Activated T-helper 1 cell treated with Interleukin-2 at 50 U/mL for 16 hours (primary cell): ENCODE data around the gene TEC.
"Not testable (repeated sequence)": the region's sequence is repeated elsewhere in the genome, so short reads cannot be mapped to it uniquely, and the experiment has no call there.

Experiments
- DNase-seq: peaks from one replicate; pipeline ENCODE4 v3.0.0-alpha.2; 2020; ENCODE audit warnings: low read depth

Gene TEC

DNA sequence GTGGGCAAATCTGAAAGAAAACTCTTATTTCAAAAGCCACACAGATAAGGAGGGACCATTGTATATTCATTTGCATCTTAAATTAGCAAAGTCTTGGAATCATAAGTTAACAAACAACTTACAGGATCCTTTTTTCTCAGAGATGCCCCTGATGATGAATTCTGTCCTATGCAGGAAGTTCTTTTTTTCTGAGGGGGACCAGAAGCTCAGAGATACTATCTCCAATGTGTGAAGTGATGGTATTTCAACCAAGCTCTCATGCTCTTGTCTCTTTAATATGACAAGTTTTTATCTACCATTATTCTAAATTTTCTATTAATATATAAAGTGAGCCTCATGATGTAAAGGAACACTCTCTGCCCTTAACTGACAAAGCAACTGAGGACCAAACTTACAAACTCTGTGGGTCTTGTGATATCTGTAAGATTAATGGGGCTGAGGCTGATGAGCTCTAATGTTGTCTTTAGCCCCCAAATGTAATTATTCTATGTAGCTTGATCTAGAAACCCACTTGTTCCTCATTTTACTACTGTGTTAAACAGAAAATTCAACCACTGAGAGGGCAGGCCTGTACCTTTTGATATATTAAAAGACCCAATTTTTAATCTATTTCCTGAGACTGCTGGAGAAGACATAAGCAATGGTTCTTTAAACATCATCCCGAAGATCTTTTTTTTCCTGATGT is 27.0 kb downstream of the TEC start:
- no peak for DNase-seq

DNA sequence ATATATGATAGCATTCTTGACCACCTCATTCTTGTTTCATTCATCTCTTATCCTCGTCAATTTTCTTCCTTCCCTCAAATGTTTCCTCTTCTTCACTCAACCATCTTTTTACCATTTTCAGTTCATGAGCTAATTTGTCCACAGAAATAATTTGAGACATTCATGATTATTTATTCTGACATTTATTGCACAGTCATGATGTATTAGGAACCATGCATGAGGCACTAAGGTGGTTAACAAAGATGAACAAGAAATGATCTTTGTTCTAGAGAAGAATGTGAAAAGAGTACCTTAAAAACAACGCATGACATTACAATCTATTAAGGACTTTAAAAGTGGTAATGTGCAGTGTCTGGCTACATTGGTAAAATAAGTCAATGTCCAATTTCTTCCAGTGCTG is 27.9 kb downstream of the TEC start:
- no peak for DNase-seq

DNA sequence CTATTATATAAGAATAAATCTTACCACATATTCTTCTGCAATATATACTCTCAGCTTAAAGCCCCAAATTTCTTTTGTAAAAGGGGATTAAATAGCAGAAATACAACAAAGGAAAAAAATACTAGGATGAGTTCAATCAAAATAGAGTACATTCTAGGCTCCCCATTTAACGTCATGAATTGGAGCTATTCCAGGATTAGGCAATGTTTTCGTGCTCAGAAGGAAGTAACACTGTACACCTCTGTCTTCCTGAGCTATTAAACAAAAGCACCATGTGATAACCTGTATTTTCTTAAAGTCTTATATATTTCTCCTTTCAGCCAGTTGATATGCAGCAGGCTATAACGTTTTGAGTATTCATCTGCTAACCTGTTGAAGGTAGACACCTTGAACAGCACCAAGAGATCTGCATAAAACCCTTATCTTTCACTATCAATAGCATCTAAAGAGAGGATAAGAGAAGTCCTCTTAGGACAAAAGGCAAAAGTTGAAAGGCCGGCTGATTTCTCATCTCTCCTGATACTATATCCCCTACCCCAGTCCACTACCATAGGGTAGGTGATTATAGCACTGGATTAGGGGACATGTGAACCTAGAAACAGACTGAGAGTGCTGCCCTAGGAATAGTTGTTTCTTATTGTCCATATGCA is 31.5 kb downstream of the TEC start:
- DNase-seq, result no peak

DNA sequence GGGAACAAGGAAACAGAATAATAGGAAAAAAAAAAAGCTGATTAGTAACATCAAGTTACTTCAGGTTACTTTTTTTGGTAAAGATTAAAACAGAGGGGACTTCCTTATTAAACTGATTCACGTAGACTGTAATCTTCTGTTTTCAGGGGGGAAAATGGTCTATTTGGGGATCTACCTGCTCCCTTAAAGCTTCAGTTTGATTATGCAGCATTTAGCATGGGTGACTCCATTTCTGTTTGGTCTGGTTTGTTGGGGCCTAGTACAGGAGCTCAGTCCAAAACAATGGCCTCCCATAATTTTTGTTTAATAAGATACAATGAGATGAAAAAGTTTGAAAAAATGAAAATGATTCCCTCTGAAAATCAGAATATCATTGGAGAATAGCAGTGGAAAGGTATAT is 34.6 kb downstream of the TEC start:
- DNase-seq, result no peak

DNA sequence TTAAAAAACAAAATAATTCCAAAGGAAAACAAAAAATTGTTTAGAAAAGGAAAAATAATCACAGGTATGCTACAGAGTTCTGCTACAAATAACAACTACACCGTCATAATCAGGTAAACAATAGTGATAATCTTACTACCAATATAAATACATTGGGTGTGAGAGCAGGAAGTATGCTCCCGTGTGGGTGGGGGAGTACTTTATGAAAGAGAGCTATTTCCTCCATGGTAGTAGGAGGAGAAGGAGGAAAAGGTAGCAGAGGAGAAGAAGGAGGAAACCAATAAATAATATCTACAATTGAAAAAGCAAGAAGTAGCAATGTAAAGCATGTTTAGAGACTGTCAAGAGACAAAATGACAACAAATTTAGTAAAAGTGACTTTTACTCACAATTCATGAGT is 35.1 kb downstream of the TEC start:
- no peak for DNase-seq

DNA sequence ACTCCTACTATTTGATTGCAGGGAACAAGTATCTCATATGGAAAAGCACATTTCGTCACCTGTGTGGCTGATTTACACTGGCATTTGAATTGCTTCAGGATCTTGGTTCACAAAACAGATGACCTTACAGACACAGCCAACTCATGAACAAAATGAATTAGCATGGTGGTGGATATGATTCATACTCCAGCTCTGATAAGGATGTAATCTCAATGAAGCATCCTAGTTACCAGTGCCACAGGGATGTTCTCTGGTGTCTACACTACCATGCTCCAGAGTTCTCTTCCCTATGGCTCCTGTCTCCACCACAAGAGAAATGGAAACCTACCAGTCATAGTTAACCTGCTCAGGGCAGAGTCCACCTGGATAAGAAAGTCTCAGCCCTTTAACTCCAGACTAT is 40.7 kb downstream of the TEC start:
- DNase-seq, result no peak

DNA sequence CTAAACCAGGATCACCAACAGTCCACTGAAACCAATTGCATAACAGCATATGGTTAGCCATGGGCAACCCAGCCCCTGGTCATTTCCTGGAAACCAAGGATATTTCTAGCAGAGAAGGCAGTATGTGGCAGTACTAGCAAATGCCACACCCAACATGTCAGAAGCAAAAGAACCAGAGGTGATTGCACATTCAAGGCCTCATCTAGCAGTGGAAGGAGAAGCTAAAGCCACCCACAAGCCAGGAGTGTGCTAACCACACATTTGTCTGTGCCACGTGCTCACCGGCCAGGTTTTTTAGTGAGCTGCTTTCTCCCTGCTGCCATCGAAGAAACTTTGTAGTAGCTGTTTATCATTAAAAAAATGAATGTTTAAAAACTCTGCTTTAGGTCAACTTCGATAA is 42.0 kb downstream of the TEC start:
- no peak for DNase-seq

DNA sequence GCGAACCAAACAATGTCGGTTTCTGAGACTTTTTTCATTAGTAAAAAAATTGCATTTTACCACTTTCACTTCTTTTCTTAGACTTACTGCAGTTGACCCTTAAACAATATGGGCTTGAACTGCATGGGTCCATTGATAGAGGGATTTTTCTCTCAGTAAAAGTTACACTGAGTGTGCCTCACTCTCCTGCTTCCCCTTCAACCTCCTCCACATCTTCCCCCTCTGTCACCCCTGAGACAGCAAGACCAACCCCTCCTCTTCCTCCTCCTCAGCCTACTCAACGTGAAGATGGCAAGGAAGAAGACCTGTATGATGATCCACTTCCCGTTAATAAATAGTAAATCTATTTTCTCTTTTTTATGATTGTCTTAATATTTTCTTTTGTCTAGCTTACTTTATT is 43.4 kb downstream of the TEC start:
- DNase-seq, result no peak

DNA sequence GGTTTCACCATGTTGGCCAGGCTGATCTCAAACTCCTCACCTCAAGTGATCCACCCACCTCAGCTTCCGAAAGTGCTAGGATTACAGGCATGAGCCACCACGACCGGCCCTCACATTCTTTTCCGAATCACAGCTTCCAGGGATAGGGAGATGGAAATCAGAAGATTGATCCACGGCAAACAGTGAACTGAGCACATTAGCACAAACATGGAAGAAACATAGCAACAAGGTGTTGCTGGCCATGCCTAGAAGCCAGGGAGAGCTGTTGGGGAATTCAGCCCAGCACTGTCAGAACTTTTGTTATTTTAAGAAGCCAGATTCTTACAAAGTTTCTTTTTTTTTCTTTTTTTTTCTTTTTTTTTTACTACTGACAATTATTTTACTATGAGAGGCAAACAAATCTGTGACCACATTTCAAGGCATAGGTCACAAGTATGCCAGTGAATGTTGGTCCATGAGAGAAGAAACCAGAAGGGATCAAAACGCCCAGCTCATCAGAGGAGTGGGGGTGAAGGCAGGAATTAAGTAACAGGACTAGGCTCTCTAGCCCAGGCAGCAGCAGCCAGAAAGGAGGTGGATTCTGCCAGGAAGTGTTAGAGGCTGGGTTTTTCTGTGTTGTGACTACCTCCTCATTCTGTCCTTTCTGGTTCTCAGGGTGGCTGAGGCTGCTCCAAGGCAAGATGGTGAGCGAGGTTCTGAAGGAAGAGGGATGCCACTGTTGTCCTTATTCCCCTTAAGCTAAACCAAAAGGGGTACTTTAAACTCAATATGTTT is 44.1 kb downstream of the TEC start:
- DNase-seq, result no peak

DNA sequence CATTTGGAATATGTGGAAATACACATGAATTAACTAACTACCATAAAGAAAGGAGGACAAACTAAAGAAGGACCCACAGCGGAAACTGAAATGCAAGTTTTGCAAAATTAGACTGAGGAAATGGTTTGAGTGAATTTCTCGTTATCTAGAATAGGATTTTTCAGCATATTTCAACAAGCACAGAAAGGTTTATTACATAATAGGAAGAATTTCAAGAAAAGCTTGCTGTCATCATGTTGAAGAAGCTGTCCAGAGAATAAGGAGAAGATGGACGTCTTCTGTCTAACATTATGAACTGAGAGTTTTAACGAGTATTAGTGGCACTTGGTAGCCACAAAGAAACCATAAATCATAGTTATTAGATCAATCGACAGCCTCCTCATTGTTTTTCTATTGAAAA is 45.0 kb downstream of the TEC start:
- no peak for DNase-seq

DNA sequence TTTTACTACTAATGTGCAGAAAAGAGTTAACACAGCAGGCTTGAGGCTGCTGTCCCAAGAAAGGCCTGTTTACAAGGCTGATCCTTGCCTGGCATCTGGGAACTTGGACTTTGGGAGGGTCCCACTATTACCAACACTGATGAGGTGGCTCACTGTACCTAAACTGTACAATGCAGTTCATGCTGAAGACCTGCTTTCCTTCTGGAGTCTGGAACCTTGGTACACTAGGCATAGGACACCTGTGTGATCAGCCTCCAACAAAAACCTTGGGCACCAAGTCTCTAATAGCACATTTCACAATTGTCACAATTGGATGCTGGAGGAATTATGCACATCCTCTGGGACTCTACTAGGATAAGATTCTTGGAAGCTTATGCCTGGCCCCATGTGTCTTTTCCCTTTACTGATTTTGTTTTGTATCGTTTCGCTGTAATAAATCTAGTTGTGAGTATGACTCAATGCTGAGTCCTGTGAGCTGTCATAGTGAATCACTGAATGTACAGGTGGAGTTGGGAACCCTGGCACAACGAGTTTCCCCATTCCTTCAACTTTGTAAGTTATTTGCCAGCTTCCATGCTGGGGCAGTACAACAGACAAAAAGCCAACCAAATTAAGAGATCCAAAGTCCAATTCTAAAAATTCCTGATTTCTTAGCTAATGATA is 45.9 kb downstream of the TEC start:
- no peak for DNase-seq

DNA sequence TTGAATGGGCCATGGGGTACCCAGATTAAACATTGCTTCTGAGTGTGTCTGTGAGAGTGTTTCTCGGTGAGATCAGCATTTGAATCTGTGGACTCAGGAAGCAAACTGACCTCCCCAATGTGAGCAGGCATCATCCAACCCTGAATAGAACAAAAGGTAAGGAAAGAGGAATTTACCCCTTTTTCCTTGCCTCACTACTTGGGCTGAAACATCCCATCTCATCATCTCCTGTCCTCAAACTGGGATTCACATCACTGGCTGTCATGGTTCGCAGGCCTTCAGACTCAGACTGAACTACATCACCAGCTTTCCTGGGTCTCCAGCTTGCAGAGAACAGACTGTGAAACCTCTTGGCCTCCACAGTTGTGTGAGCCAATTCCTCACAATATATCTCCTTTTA is 47.1 kb downstream of the TEC start:
- no peak for DNase-seq

DNA sequence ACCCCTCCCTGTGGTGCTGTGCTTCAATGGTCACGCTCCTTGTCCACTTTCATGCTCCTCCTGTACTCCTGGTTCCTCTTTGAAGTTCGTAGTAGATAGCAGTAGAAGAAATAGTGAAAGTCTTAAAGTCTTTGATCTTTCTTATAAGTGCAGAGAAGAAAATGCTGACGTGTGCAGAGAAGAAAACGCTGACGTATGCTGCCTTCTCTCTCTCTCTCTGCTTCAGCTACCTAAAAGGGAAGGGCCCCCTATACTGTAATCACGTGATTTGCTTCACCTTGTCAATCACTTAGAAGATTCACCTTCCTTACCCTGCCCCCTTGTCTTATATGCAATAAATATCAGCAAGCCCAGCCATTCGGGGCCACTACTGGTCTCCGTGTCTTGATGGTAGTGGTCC is 50.2 kb downstream of the TEC start:
- DNase-seq, result not testable (repeated sequence)

DNA sequence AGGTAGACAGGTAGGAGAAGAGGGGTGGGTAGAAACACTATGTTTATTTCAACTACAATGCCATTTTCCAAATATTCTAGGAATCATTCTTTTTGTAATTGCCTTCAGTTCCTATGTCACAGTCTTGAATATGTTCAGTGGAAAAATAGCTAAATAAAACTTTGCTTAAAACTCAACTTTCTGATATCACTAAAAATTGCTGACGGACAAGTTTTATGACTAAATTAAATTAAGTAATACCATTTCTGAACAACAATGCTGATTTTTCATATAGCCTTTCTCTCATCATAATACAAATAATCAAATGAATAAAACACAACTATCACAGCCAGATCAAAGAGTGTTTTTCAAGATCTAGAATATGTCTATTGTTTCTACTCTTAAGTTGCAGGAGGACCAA is 53.1 kb downstream of the TEC start:
- no peak for DNase-seq

DNA sequence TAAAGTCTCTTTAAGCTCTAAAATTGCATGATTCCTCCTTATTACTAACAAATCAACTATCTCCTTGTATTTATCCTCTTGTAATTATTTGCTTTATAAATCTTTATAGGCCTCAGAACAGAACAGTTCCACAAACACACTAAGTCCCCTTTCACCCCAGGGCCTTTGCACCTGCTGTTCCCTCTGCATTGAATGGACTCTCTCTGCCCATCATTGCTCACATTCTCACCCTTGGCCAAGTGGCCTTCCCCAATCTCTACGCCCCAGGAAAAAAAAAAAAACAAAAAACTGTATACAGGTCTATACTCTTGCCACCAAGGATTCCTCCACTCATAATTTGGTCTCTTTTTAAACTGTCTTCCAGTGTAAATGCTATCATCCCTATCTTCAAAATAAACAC is 53.7 kb downstream of the TEC start:
- DNase-seq, result no peak

DNA sequence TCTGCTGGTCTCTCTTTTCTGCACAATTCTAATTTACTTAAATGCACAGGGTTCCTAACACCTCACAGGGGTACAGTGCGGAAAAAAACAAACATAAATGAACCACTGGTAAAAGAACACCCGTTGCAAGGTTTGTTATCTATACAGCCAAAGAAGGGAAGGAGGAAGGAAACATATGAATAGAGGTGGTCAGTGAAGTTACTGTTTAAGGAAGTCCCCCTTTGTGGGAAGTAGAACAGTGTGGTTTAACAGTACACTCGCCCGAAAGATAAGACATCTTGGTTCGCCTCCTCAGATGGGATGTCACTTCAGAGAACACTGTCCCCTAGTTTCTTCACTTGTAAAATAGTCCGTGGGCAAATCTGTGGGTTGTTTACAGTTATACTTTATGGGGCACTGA is 57.5 kb downstream of the TEC start:
- no peak for DNase-seq

DNA sequence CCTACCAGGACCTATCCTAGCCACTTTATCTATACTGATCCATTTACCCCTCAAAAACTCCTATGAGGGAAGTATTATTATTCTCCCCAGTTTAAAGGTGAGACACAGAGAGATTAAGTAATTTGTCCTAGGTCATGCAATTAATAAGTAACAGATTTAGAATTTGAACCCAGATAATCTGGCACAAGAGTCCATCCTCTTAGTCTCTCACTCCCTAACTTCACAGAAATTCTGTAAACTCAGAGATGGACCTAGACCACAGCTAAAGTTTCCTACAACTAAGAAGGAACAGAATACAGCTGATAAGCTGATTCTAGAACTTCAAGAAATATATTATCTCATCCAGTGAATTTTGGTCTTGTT is 58.7 kb downstream of the TEC start:
- no peak for DNase-seq

DNA sequence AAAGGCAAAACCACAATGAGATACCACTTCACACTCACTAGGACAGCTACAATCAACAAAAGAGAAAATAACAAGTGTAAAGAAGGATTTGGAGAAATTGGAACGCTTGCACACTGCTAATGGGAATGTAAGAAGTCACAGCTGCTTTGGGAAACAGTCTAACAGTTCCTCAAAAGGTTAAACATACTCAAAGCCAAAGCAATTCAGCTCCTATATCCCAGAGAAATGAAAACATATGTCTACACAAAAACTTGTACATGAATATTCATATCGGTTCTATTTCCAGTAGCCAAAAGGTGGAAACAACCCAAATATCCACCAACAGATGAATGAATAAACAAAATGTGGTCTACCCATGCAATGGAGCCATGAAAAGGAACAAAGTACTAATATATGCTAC is 64.0 kb downstream of the TEC start:
- DNase-seq, result no peak

DNA sequence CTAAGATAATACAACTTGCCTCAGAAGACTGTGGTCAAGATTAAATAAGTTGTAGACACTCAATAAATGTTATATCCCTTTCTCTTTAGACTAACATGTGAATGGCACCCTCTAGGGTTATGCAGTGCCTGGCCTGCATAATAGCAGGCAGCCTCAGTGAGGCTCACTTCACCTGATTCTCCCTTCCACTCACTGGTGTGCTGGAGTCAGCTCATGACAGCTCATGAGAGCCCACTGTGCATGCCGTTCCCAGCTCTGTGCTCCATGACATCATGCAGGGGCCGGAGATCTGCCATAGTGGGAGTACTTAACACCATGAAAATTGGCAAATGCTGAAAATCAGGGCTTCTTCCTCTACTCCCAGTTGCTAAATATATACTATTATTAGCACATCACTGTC is 64.5 kb downstream of the TEC start:
- no peak for DNase-seq

DNA sequence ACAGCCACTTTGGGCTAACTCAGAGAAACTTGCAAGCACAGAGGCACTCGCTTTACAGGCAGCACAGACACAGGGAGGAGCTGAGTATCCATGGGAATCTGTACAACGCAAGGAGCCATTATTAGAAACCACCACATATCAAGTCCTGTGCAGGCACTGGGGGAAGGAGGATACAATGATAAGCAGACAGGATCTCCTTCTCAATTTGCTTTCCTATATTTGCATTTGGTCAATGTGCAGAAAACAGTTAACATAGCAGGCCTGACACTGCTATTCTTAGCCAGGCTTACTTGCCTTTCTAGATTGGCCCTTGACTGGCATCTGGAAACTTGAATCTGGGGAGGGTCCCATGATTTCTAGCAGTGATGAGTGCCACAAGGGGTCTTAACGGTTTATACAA is 65.8 kb downstream of the TEC start:
- DNase-seq, result no peak

DNA sequence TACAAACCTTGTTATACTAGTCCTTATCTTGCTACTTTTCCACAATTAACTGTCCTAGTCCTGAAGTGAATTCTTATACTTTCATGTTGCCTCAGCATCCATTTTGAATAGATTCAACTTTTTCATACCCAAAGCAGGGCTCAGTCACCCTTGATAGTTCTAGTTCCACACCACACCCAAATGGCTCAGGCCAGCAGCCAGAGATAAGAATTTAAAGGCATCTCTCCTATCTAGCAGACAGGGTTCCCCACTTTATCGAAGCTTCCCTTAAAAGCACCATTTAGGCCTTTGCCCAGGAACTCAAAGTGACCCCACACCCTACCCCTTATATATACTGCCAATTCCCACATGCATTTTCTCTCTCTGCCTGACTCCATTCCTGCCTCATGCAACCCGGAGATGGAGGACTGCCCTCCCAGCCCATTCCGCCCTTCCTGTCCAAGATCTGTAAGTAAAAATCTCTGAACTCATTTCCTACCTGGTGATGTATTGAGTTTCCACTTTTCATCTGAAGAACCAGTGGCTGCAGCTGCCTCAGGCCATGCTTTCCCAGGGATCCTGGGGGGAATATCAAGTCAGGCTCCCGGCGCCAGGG is 71.9 kb downstream of the TEC start:
- DNase-seq, result no peak

DNA sequence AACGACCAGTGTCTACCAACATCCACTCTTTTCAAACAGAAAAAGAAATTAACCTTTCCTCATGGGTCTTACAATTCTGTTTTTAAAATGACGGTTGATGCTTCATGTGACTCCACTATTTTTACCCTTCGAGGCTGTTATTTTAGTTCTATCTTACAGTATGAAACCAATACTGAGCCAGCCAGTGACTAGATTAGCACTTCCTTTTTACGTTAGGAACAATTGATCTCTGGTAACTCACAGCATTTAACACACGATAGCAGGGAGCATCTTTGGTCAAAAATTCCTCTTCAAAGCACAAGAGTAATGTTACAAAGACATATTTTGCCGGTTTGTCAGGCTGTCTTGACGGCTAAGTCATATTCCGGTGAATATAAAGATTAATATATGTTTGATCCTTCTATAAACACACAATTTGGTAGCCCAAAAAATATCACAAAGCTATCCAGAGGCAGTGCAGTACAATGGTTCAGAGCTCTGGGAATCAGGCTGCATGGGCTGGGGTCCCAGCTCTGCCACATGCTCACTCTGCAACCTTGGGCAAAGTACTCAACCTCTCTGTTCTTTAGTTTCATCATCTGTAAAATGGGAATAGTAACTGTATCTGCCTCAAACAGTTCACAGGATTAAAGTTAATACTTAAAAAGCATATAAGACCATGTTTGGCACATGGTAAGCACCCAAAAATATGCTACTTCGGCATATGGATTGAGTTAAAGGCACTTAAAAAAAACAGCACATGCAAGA is 72.7 kb downstream of the TEC start:
- no peak for DNase-seq
